22Rv1 (cell line): ENCODE data around the gene RCL1.

ENCODE experiments used
- ZFX ChIP-seq: fragments of 450-650 bp; IDR thresholded peaks from 2 replicates; pipeline ENCODE4 v1.6.1; 2017; ENCODE audit warnings: antibody characterized with exemption, borderline replicate concordance
- TF ChIP-seq, protein P1 (sequence below): fragments of 450-650 bp; IDR thresholded peaks from 2 replicates; pipeline ENCODE4 v1.5.1; 2017; ENCODE audit warnings: mild to moderate bottlenecking

DNA sequence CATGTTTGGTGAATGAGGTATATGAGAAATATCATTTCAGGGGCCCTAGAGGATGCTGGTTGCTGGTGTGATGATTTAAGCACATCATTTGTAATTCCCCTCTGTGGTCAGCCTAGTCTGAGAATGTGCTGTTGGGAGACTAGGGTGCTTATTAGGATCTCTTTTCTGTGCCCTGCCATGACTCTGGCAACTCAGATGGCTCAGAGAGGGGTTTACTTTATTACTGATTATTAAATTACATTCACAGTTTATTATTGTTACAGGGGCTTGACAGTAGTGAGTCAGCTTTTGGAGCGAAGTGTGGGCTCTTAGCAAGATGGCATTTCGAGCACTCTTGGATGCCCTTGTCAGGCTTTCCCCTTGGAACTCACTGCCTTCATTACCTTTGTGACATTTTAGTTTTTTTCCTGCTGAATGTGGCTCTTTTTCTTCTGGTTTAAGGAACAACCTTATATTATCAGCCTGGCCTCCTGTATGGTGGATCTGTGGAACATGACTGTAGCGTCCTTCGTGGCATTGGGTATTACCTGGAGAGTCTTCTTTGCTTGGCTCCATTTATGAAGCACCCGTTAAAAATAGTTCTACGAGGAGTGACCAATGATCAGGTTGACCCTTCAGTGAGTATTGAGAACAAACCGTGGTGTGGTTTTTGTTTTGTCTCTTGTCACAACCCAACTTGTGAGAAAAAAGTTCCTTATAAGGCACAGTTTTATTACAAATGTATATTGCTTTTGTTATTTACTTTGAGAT, 33.8 kb downstream of the RCL1 start:
- TF ChIP-seq, protein P1, sequence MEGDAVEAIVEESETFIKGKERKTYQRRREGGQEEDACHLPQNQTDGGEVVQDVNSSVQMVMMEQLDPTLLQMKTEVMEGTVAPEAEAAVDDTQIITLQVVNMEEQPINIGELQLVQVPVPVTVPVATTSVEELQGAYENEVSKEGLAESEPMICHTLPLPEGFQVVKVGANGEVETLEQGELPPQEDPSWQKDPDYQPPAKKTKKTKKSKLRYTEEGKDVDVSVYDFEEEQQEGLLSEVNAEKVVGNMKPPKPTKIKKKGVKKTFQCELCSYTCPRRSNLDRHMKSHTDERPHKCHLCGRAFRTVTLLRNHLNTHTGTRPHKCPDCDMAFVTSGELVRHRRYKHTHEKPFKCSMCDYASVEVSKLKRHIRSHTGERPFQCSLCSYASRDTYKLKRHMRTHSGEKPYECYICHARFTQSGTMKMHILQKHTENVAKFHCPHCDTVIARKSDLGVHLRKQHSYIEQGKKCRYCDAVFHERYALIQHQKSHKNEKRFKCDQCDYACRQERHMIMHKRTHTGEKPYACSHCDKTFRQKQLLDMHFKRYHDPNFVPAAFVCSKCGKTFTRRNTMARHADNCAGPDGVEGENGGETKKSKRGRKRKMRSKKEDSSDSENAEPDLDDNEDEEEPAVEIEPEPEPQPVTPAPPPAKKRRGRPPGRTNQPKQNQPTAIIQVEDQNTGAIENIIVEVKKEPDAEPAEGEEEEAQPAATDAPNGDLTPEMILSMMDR = no peak
- no peak for TF ChIP-seq ZFX
